WERI-Rb-1 (cell line): ENCODE results near the gene TIMP2.
A peak's percentile ranks its signal among the peaks of the same experiment; 100 is the strongest.

Experiments used
- DNase-seq: peaks from one replicate; pipeline ENCODE4 v3.0.0-alpha.2; 2020
- H3K27ac ChIP-seq: fragments of 250-450 bp; sonication (Bioruptor Pico); 2 replicates; pipeline ENCODE4 v1.5.1; 2020; ENCODE audit warnings: mild to moderate bottlenecking, moderate library complexity
- H3K27me3 ChIP-seq: fragments of 250-450 bp; sonication (Bioruptor Pico); 2 replicates; pipeline ENCODE4 v1.5.1; 2021; ENCODE audit warnings: mild to moderate bottlenecking, low read depth, moderate library complexity; ENCODE audit not compliant: insufficient read depth, severe bottlenecking
- H3K36me3 ChIP-seq: fragments of 250-450 bp; sonication (Bioruptor Pico); 2 replicates; pipeline ENCODE4 v1.5.1; 2020; ENCODE audit warnings: mild to moderate bottlenecking, moderate library complexity
- H3K4me3 ChIP-seq: 2 replicates; pipeline ENCODE4 v1.5.1; 2011; ENCODE audit warnings: low read depth, mild to moderate bottlenecking, control low read depth, low read length
- H3K9me3 ChIP-seq: fragments of 250-450 bp; sonication (Bioruptor Pico); 2 replicates; pipeline ENCODE4 v1.5.1; 2021; ENCODE audit warnings: mild to moderate bottlenecking, moderate library complexity; ENCODE audit not compliant: severe bottlenecking
- CTCF ChIP-seq: IDR thresholded peaks from 2 replicates; pipeline ENCODE4 v1.5.1; 2011; ENCODE audit warnings: low read depth, mild to moderate bottlenecking, control low read depth, inconsistent platforms, low read length

The TIMP2 gene

GRCh38 chr17:78940258-78940657, 15.1 kb upstream of the TIMP2 start:
- H3K27me3 ChIP-seq = no peaks in the 10 kb centered on the region
- no peak for DNase-seq
- no peak overlapping the region for H3K27ac ChIP-seq
- TF ChIP-seq CTCF = no peak
- H3K36me3 ChIP-seq = no peaks in the 10 kb centered on the region
- H3K9me3 ChIP-seq = no peaks in the 10 kb centered on the region
- no peak overlapping the region for H3K4me3 ChIP-seq

DNA sequence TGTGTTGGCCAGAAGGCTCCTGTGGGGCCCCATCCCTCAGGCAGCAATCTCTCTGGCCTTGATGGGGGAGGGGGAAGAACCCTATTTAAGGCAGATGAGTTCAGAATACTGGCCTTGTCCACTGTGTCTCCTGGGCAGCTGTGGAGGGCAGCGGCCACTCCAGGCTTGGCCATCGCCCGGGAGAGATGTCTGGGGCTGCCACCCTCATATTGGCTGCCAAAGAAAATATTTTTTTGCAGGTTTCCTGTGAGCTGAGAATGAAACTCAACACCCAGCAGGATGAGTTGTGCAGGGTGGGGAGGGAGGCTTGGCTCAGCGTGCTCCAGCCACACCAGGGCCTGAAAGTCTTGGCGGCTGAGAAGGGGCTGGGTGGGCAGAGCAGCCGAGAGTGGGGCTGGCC, 14.4 kb upstream of the TIMP2 start:
- H3K27me3 ChIP-seq = no peaks in the 10 kb centered on the region
- H3K4me3 ChIP-seq = no peak overlapping the region
- no peak for DNase-seq
- no peaks in the 10 kb centered on the region for H3K9me3 ChIP-seq
- H3K36me3 ChIP-seq = no peaks in the 10 kb centered on the region
- TF ChIP-seq CTCF = no peak
- no peak overlapping the region for H3K27ac ChIP-seq

DNA sequence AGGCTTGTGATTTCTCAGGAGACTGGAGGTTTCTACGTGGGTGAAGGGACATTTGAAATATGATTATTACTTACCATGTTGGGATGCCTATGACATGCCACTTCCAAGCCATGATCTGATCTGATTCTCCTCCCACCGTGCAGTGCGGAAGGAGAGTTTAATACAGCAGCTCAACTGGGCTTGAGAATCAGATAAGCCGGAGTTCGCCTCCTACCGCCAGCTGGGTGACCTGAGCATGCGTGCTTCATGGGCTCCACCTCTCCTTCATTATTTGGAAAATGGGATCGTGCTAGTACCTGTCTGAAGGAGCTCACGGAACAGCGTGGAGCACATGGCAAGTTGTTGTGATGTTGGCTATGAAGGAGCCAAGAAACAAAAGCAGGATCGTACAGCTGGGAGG, 12.4 kb upstream of the TIMP2 start:
- no peak for TF ChIP-seq CTCF
- Histone ChIP-seq H3K27me3 (no peaks in the 10 kb centered on the region), H3K4me3 (no peak overlapping the region)

DNA sequence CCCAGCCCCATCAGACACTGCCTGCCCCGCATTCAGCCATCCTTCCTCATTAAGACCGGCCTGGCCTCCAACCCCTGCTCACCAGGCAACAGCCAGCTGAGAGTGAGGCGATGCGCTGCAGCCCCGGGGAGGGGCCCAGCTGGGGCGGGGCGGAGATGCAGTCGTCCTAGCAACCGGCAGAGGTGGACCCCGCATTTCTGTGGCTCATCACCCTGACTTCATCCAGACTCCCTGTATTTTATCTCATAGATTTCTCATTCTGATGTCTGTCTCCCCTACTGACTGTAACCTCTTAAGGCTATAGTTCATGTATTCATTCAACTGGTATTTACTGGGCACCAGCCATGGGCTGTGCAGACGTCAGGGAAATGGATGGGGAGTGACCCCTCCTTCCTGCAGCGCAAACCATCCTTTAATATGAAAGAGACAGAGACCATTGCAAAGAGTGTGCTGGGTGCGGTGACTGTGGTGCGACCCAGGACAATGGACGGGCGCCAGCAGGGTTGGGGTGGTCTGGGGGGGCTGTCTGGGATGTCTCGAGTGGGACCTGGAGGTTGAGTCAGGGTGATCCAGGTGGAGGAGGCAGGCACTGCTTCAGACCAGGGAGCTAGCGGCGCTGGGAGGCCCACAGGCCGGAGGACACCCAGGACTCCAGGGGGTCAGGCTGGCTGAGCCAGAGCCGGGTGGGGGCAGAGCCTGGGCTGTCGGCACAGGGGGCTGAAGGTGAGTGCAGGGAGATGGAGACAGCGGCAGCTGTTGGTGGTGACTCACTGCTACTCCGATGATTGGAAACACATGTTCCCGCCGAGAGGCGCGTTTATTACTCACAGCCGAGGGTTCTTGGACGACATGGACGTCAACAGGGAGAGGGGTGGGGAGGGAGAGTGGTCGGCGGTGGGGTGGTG, 10.5 kb upstream of the TIMP2 start:
- TF ChIP-seq CTCF = no peak
- DNase-seq = no peak
- Histone ChIP-seq H3K4me3 (no peak overlapping the region), H3K9me3 (no peaks in the 10 kb centered on the region), H3K36me3 (no peaks in the 10 kb centered on the region), H3K27ac (no peak overlapping the region), H3K27me3 (no peaks in the 10 kb centered on the region)

More for the DNA sequence above, 12.4 kb upstream of the TIMP2 start:
- DNase-seq = peak; percentile 53
- H3K36me3 ChIP-seq = no peaks in the 10 kb centered on the region
- no peak overlapping the region for H3K27ac ChIP-seq
- no peaks in the 10 kb centered on the region for H3K9me3 ChIP-seq

GRCh38 chr17:78934681-78935418, 9.7 kb upstream of the TIMP2 start:
- Histone ChIP-seq H3K36me3 (no peaks in the 10 kb centered on the region), H3K9me3 (no peaks in the 10 kb centered on the region), H3K27me3 (no peaks in the 10 kb centered on the region), H3K27ac (peak overlapping the region; percentile 65), H3K4me3 (no peak overlapping the region)
- no peak for DNase-seq
- no peak for TF ChIP-seq CTCF
